ENCODE results near the gene PEX14. TPM values are rescaled to one million over a fixed set of nuclear protein-coding genes. Genes with fewer than 3 reads are reported as not detected.
A peak's percentile ranks its signal among the peaks of the same experiment; 100 is the strongest.

The PEX14 gene
- total RNA-seq, 3 donors from 2014 or later, result 12.5 to 16.1 (median 14.8) TPM

- no peaks in the 10 kb centered on the region for H3K36me3 ChIP-seq
- no peak overlapping the region for H3K4me3 ChIP-seq
- no peaks in the 10 kb centered on the region for H3K9me3 ChIP-seq
- intact Hi-C loops (cut with DNase I; ENCODE audit: low total_unique reads), result no loop called here
- H3K4me1 ChIP-seq, result no peaks in the 10 kb centered on the region
- DNase-seq (ENCODE audit: low spot score in 2 of 2), result peak in 1 of 2 donors; percentile 48
- H3K27me3 ChIP-seq, result no peaks in the 10 kb centered on the region
- TF ChIP-seq CTCF (IDR thresholded peaks at IDR 0.05) (no peak), POLR2A (IDR thresholded peaks at IDR 0.05) (no peak), POLR2AphosphoS5 (IDR thresholded peaks at IDR 0.05) (no peak)
- peak overlapping the region; percentile 68 to 88 for H3K27ac ChIP-seq
Measured at GRCh38 chr1:10555635-10556429, 81.1 kb downstream of the PEX14 start.

GRCh38 chr1:10556430-10557005 is 81.8 kb downstream of the PEX14 start:
- H3K27me3 ChIP-seq, result no peaks in the 10 kb centered on the region
- DNase-seq (ENCODE audit: low spot score in 2 of 2), result no peak

GRCh38 chr1:10557714-10558113 is 83.0 kb downstream of the PEX14 start:
- Histone ChIP-seq H3K9me3 (no peaks in the 10 kb centered on the region), H3K36me3 (no peaks in the 10 kb centered on the region), H3K4me1 (no peaks in the 10 kb centered on the region), H3K27me3 (no peaks in the 10 kb centered on the region), H3K4me3 (no peak overlapping the region), H3K27ac (no peak overlapping the region)
- TF ChIP-seq POLR2A (IDR thresholded peaks at IDR 0.05) (no peak), POLR2AphosphoS5 (IDR thresholded peaks at IDR 0.05) (no peak), CTCF (IDR thresholded peaks at IDR 0.05) (no peak)
- DNase-seq (ENCODE audit: low spot score in 2 of 2), result no peak
- intact Hi-C loops (cut with DNase I; ENCODE audit: low total_unique reads), result no loop called here

More at GRCh38 chr1:10556430-10557005, 81.8 kb downstream of the PEX14 start:
- peak overlapping the region in 1 of 2 donors; percentile 88 for H3K27ac ChIP-seq
- H3K4me3 ChIP-seq, result no peak overlapping the region
- intact Hi-C loops (cut with DNase I; ENCODE audit: low total_unique reads), result no loop called here
- H3K4me1 ChIP-seq, result no peaks in the 10 kb centered on the region
- TF ChIP-seq POLR2AphosphoS5 (IDR thresholded peaks at IDR 0.05), result no peak
- TF ChIP-seq CTCF (IDR thresholded peaks at IDR 0.05), result no peak
- no peak for TF ChIP-seq POLR2A (IDR thresholded peaks at IDR 0.05)
- H3K9me3 ChIP-seq, result no peaks in the 10 kb centered on the region
- no peaks in the 10 kb centered on the region for H3K36me3 ChIP-seq

GRCh38 chr1:10559386-10559785 is 84.6 kb downstream of the PEX14 start:
- no peaks in the 10 kb centered on the region for H3K27me3 ChIP-seq
- H3K27ac ChIP-seq, result no peak overlapping the region
- H3K4me3 ChIP-seq, result no peak overlapping the region
- DNase-seq (ENCODE audit: low spot score in 2 of 2), result no peak
- H3K9me3 ChIP-seq, result peaks cover 0 to 6% of the 10 kb centered on the region in 2 donors
- TF ChIP-seq CTCF (IDR thresholded peaks at IDR 0.05) (no peak), POLR2AphosphoS5 (IDR thresholded peaks at IDR 0.05) (no peak), POLR2A (IDR thresholded peaks at IDR 0.05) (no peak)
- intact Hi-C loops (cut with DNase I; ENCODE audit: low total_unique reads), result no loop called here
- no peaks in the 10 kb centered on the region for H3K4me1 ChIP-seq
- H3K36me3 ChIP-seq, result no peaks in the 10 kb centered on the region

- H3K27me3 ChIP-seq, result no peaks in the 10 kb centered on the region
- intact Hi-C loops (cut with DNase I; ENCODE audit: low total_unique reads), result no loop called here
Measured at GRCh38 chr1:10561497-10561896, 86.7 kb downstream of the PEX14 start.

More at GRCh38 chr1:10561497-10561896, 86.7 kb downstream of the PEX14 start:
- Histone ChIP-seq H3K27ac (no peak overlapping the region), H3K36me3 (no peaks in the 10 kb centered on the region), H3K4me1 (no peaks in the 10 kb centered on the region), H3K9me3 (peaks cover 0 to 9% of the 10 kb centered on the region in 2 donors), H3K4me3 (no peak overlapping the region)
- TF ChIP-seq CTCF (IDR thresholded peaks at IDR 0.05) (no peak), POLR2AphosphoS5 (IDR thresholded peaks at IDR 0.05) (no peak), POLR2A (IDR thresholded peaks at IDR 0.05) (no peak)
- DNase-seq (ENCODE audit: low spot score in 2 of 2), result no peak

Measured in breast epithelium (tissue), 4 donors.